ENCODE measurements around the gene BTBD16. TPM values are rescaled to one million over a fixed set of nuclear protein-coding genes. Genes with fewer than 3 reads are reported as not detected.
A peak's percentile ranks its signal among the peaks of the same experiment; 100 is the strongest.

BTBD16 gene
- total and polyA plus RNA-seq, 10 of the 15 experiments (the other 5 are each of a cell fraction or from before 2014, with no cell fraction given), result 0.11 TPM; not detected in 9

- no peak for TF ChIP-seq PRDM15 (CRISPR knock-in tag; IDR thresholded peaks at IDR 0.05)
- peak; percentile 79 for TF ChIP-seq IKZF1 (conservative IDR thresholded peaks at IDR 0.05)
- peak in 1 of 2 experiments; percentile 43; a peak in 2 of 4 replicates for TF ChIP-seq BHLHE40 (IDR thresholded peaks at IDR 0.05; ENCODE audit: borderline replicate concordance in 1 of 2, low read depth in 2 of 2, low read length in 1 of 2)
- TF ChIP-seq FOS (IDR thresholded peaks at IDR 0.05; ENCODE audit: borderline replicate concordance, extremely low read depth, insufficient read length), result no peak
- peak; percentile 72 for TF ChIP-seq MLLT1 (IDR thresholded peaks at IDR 0.05)
- TF ChIP-seq JUND (IDR thresholded peaks at IDR 0.05; ENCODE audit: low read depth, low read length), result peak; percentile 30; the same call in 1 of the 2 replicates
- peak; percentile 69 for TF ChIP-seq NFIC (IDR thresholded peaks at IDR 0.05; ENCODE audit: low read depth, low read length)
- TF ChIP-seq RELB (IDR thresholded peaks at IDR 0.05; ENCODE audit: low read depth), result peak; percentile 72
- TF ChIP-seq GABPA (IDR thresholded peaks at IDR 0.05; ENCODE audit: low read depth), result 0 out of 2 replicates have a peak, but pooled peaks have one; percentile 18
- peak; percentile 88 for TF ChIP-seq TCF3 (IDR thresholded peaks at IDR 0.05; ENCODE audit: borderline replicate concordance, insufficient read depth, low read depth, low read length)
- no peak for TF ChIP-seq SP1 (IDR thresholded peaks at IDR 0.05; ENCODE audit: low read depth, low read length)
- TF ChIP-seq ZBED1 (IDR thresholded peaks at IDR 0.05; ENCODE audit: borderline replicate concordance), result peak; percentile 63; the same call in 1 of the 2 replicates
- peak; percentile 85; the same call in 1 of the 2 replicates for TF ChIP-seq PAX5 (IDR thresholded peaks at IDR 0.05; ENCODE audit: borderline replicate concordance, low read depth, low read length)
- no peak for TF ChIP-seq MEF2A (IDR thresholded peaks at IDR 0.05; ENCODE audit: insufficient read depth, low read depth, low read length)
- TF ChIP-seq CREB1 (IDR thresholded peaks at IDR 0.05; ENCODE audit: low read depth), result peak; percentile 44; the same call in 1 of the 2 replicates
- no peak for TF ChIP-seq NR2C2 (IDR thresholded peaks at IDR 0.05; ENCODE audit: borderline replicate concordance, control insufficient read depth, insufficient read length, low read depth)
- no peak for TF ChIP-seq NFYB (IDR thresholded peaks at IDR 0.05; ENCODE audit: insufficient read depth, low read depth, low read length)
- no peak for TF ChIP-seq CEBPZ (IDR thresholded peaks at IDR 0.05; ENCODE audit: low read depth, low read length)
These were observed 104.0 kb downstream of the BTBD16 start (continued) for GRCh38 chr10:122374859-122375678.
